K562 (cell line): ENCODE measurements around the gene JPT1. TPM values are rescaled to one million over a fixed set of nuclear protein-coding genes. Genes with fewer than 3 reads are reported as not detected.
A peak's percentile ranks its signal among the peaks of the same experiment; 100 is the strongest.

Experiments
- ATAC-seq: fragments of 200-7000 bp; cut with Tn5 transposase; 3 replicates; pipeline ENCODE4 v1.9.1; 2020; ENCODE audit warnings: moderate library complexity
- BruUV-seq: library from RNA; stranded (reverse); fragments of 400-500 nt; replicated peaks from 2 replicates; lab custom pipeline; 2021; lab: Mats Ljungman, UMichigan
- CTCF ChIA-PET: fragments of 300-600 bp; formaldehyde crosslinking; extraction: SDS; loops from one replicate; lab custom pipeline; 2021; ENCODE audit warnings: low intra/inter-chr PET ratio; lab: Yijun Ruan, JAX
- POLR2A ChIA-PET: fragments of 300-600, 350-650 bp; sonication (Branson Sonifier 250); formaldehyde crosslinking; extraction: SDS; loops from one replicate; lab custom pipeline; 2021; ENCODE audit warnings: antibody characterized with exemption, inconsistent platforms; lab: Yijun Ruan, JAX
- DNase-seq, 4 experiments: peaks; one replicate each; pipeline versions ENCODE4 v3.0.0 to v3.0.0-alpha.2; 2011 to 2018; ENCODE audit warnings: low spot score in 3 of 4, mixed read lengths in 3 of 4; ENCODE audit errors: extremely low read depth in 1 of 4
- FAIRE-seq: peaks from 2 replicates; lab custom pipeline; 2011; peaks lifted over from hg19 to GRCh38; lab: Jason Lieb, UNC
- H2AFZ ChIP-seq: 2 replicates; pipeline ENCODE4 v1.6.0; 2011; ENCODE audit warnings: low read depth, low read length, control low read depth, inconsistent platforms
- H3K27ac ChIP-seq: fragments of 200-600 bp; 3 replicates; pipeline ENCODE4 v1.8.0; 2011; ENCODE audit warnings: low read depth, mild to moderate bottlenecking, control low read depth, inconsistent platforms, low read length, moderate library complexity, mixed read lengths; ENCODE audit errors: extremely low read depth
- H3K27me3 ChIP-seq, 2 experiments: fragments of 300-600 bp in 1 of 2; 2 replicates in 1 of 2; 3 replicates in 1 of 2; pipeline versions ENCODE4 v1.6.0 to v1.8.0; 2011; ENCODE audit warnings: inconsistent platforms in 2 of 2, low read length in 2 of 2, mild to moderate bottlenecking in 1 of 2, mixed read lengths in 1 of 2, moderate library complexity in 1 of 2; ENCODE audit not compliant: control insufficient read depth in 2 of 2, insufficient read depth in 2 of 2
- H3K36me3 ChIP-seq: fragments of 300-600 bp; 3 replicates; pipeline ENCODE4 v1.8.0; 2011; ENCODE audit warnings: mild to moderate bottlenecking, low read length, inconsistent platforms; ENCODE audit not compliant: control insufficient read depth, insufficient read depth
- H3K4me1 ChIP-seq, 2 experiments: fragments of 200-600 bp in 1 of 2; replicated peaks in 1 of 2; 2 replicates in 1 of 2; 3 replicates in 1 of 2; pipeline versions ENCODE4 v1.5.1 to v1.8.0; 2011; ENCODE audit warnings: inconsistent platforms in 2 of 2, low read length in 2 of 2, mild to moderate bottlenecking in 1 of 2, mixed read lengths in 1 of 2, moderate library complexity in 1 of 2; ENCODE audit not compliant: control insufficient read depth in 2 of 2, insufficient read depth in 2 of 2
- H3K4me2 ChIP-seq: 2 replicates; pipeline ENCODE4 v1.6.1; 2011; ENCODE audit warnings: low read length, control low read depth, inconsistent platforms, mixed read lengths; ENCODE audit not compliant: insufficient read depth
- H3K4me3 ChIP-seq: fragments of 200-600 bp; sonication (generic), shearing (Covaris generic); 2 replicates; pipeline ENCODE4 v1.5.1; 2016; ENCODE audit warnings: control low read depth, inconsistent platforms
- H3K79me2 ChIP-seq: fragments of 200-600 bp; 3 replicates; pipeline ENCODE4 v1.8.0; 2011; ENCODE audit warnings: low read length, inconsistent platforms; ENCODE audit not compliant: control insufficient read depth, insufficient read depth
- H3K9ac ChIP-seq, 2 experiments: 2 replicates each; pipeline versions ENCODE4 v1.6.0 to v1.6.1; 2011; ENCODE audit warnings: low read depth in 2 of 2, low read length in 2 of 2, control low read depth in 1 of 2, inconsistent platforms in 1 of 2, mild to moderate bottlenecking in 1 of 2, mixed read lengths in 1 of 2; ENCODE audit not compliant: insufficient read depth in 1 of 2
- H3K9me1 ChIP-seq: one replicate; pipeline ENCODE4 v1.6.0; 2011; ENCODE audit warnings: inconsistent platforms, mild to moderate bottlenecking, low read length, moderate library complexity; ENCODE audit not compliant: control insufficient read depth, insufficient read depth
- H3K9me3 ChIP-seq: replicated peaks from 2 replicates; pipeline ENCODE4 v1.5.1; 2011; ENCODE audit warnings: low read depth, low read length, inconsistent platforms; ENCODE audit not compliant: control insufficient read depth, insufficient read depth
- H4K20me1 ChIP-seq: replicated peaks from 2 replicates; pipeline ENCODE4 v1.6.1; 2011; ENCODE audit warnings: low read length, inconsistent platforms, mixed read lengths; ENCODE audit not compliant: control insufficient read depth, insufficient read depth
- BCOR ChIP-seq: fragments of 450-650 bp; IDR thresholded peaks from 2 replicates; pipeline ENCODE4 v1.6.1; 2016
- CBFA2T3 ChIP-seq: fragments of 450-650 bp; IDR thresholded peaks from 2 replicates; pipeline ENCODE4 v1.6.1; 2017
- CXXC5 ChIP-seq: fragments of 250-450 bp; sonication (Bioruptor Pico); IDR thresholded peaks from 2 replicates; pipeline ENCODE4 v1.8.0; 2022; ENCODE audit warnings: inconsistent platforms, mild to moderate bottlenecking, moderate library complexity
- GTF3C2 ChIP-seq: IDR thresholded peaks from 3 replicates; pipeline ENCODE4 v1.6.1; 2011; ENCODE audit warnings: borderline replicate concordance, mild to moderate bottlenecking, moderate library complexity; ENCODE audit not compliant: insufficient read length; ENCODE audit errors: extremely low read depth
- NCOA1 ChIP-seq: fragments of 450-650 bp; IDR thresholded peaks from 2 replicates; pipeline ENCODE4 v1.6.1; 2016; ENCODE audit warnings: low read depth
- SPI1 ChIP-seq: IDR thresholded peaks from 2 replicates; pipeline ENCODE4 v1.6.1; 2011; ENCODE audit warnings: low read depth, low read length, control low read depth, borderline replicate concordance
- TAL1 ChIP-seq: fragments of 450-650 bp; IDR thresholded peaks from 2 replicates; pipeline ENCODE4 v1.6.1; 2016; ENCODE audit warnings: mild to moderate bottlenecking
- ZBTB40 ChIP-seq, 2 experiments: fragments of 450-650 bp in 1 of 2; sonication (generic) in 1 of 2; formaldehyde crosslinking in 1 of 2; IDR thresholded peaks; 2 replicates each; pipeline versions ENCODE4 v1.7.1 to v1.9.0; 2016 to 2022; ENCODE audit warnings: inconsistent platforms in 1 of 2, mild to moderate bottlenecking in 1 of 2, missing genetic modification reagents in 1 of 2
- WGBS: fragments of 100-300 bp; shearing (Covaris generic); methylation state at CpG from one replicate; pipeline ENCODE4 v1.1.6; 2016; ENCODE audit warnings: low coverage, mixed read lengths; ENCODE audit not compliant: insufficient coverage; ENCODE audit errors: missing lambda C conversion rate; 5-methylcytosine and 5-hydroxymethylcytosine counted together
- in situ Hi-C: fragments of 300-500 bp; cut with MboI; formaldehyde crosslinking; loops from 4 replicates; pipeline ENCODE4 v1.15.0; 2018; ENCODE audit warnings: inconsistent platforms, mixed read lengths
- intact Hi-C: fragments of 100-400 bp; cut with micrococcal nuclease; formaldehyde crosslinking; loops from 2 replicates; pipeline ENCODE4 v1.14.2; 2022
- polyA plus RNA-seq, 8 experiments: library from polyadenylated mRNA; depleted of rRNA in 4 of 8; stranded (reverse) in 5 of 8; unstranded in 3 of 8; fragments of >200 nt; fragmentation: Nextera tagmentation in 2 of 8; fragmentation: Illumina TruSeq in 1 of 8; extraction: Ambion mirVana in 2 of 8; extraction: Trizol in 1 of 8; gene quantifications; 2 replicates each; pipeline versions ENCODE4 v1.2.1 to v1.2.3, GENCODE V29; 2011 to 2014; ENCODE audit warnings: inconsistent platforms in 1 of 8, missing spikeins in 1 of 8
- total RNA-seq, 7 experiments: library from RNA; depleted of rRNA in 6 of 7; stranded (reverse); fragments of >200 nt in 6 of 7; fragmentation: Illumina TruSeq in 2 of 7; extraction: Trizol in 2 of 7; gene quantifications; 2 replicates each; pipeline versions ENCODE4 v1.2.1 to v1.2.3, GENCODE V29; 2011 to 2021; ENCODE audit warnings: low replicate concordance in 1 of 7

JPT1 gene
- total and polyA plus RNA-seq, 9 of the 15 experiments (the other 6 are each of a cell fraction or from before 2014, with no cell fraction given) = 56.7 to 292 (median 144) TPM

GRCh38 chr17:75102385-75102821 is 51.9 kb downstream of the JPT1 start:
- no peak overlapping the region for H3K4me3 ChIP-seq
- ChIA-PET CTCF (no interaction called here), POLR2A (interaction anchor here (1.0 to 1.7 kb wide), 4 partner anchors 11 to 30 kb away, joined by 3 to 6 read pairs (median 4); no protein-coding TSS in a partner anchor)
- no TSS peak for BruUV-seq
- intact Hi-C loops (no loop called here), in situ Hi-C loops (no loop called here)
- H3K4me2 ChIP-seq = no peak overlapping the region
- peak; percentile 23; the same call in 2 of the 3 replicates for ATAC-seq
- H3K27me3 ChIP-seq = no peaks in the 10 kb centered on the region
- no peaks in the 10 kb centered on the region for H3K9me1 ChIP-seq
- no peaks in the 10 kb centered on the region for H4K20me1 ChIP-seq
- peaks cover 7 to 25% of the 10 kb centered on the region in 2 experiments; a peak in 4 of 5 replicates for H3K4me1 ChIP-seq
- H3K79me2 ChIP-seq = no peaks in the 10 kb centered on the region
- peak in 1 of 4 experiments; percentile 47 for DNase-seq
- no peaks in the 10 kb centered on the region for H3K36me3 ChIP-seq
- H2AFZ ChIP-seq = no peak overlapping the region; the same call in 1 of the 2 replicates
- 23% methylated on average over 12 of the region's 12 CpGs for WGBS
- H3K27ac ChIP-seq = no peak overlapping the region
- H3K9me3 ChIP-seq = no peaks in the 10 kb centered on the region
- H3K9ac ChIP-seq = no peak overlapping the region; a peak in 1 of 4 replicates
- FAIRE-seq = peak; percentile 23
- no peak; the same call in 1 of the 2 replicates for TF ChIP-seq CBFA2T3
- TF ChIP-seq ZBTB40 (IDR thresholded peaks at IDR 0.05) = peak; percentile 13; the same call in 1 of the 2 replicates
- TF ChIP-seq ZBTB40 (CRISPR knock-in tag; IDR thresholded peaks at IDR 0.05) = no peak
- TF ChIP-seq TAL1 = peak; percentile 11; the same call in 1 of the 2 replicates
- TF ChIP-seq NCOA1 = 0 out of 2 replicates have a peak, but pooled peaks have one; percentile 18
- peak; percentile 45 for TF ChIP-seq SPI1
- TF ChIP-seq BCOR = peak; percentile 47; the same call in 1 of the 2 replicates
- TF ChIP-seq CXXC5 (CRISPR knock-in tag) = 0 out of 2 replicates have a peak, but pooled peaks have one; percentile 42
- TF ChIP-seq GTF3C2 = no peak
